IMR-90 (cell line): ENCODE results near the gene SNRNP200. TPM values are rescaled to one million over a fixed set of nuclear protein-coding genes. Genes with fewer than 3 reads are reported as not detected.

ENCODE experiments used
- ATAC-seq: fragments of 200-7000 bp; cut with Tn5 transposase; 2 replicates; pipeline ENCODE4 v1.9.1; 2020; ENCODE audit warnings: low read depth, mild to moderate bottlenecking, moderate library complexity
- BruUV-seq: library from RNA; stranded (reverse); fragments of 400-500 nt; replicated peaks from 2 replicates; lab custom pipeline; 2021; lab: Mats Ljungman, UMichigan
- CTCF ChIA-PET: fragments of 300-600 bp; formaldehyde crosslinking; extraction: SDS; loops from one replicate; lab custom pipeline; 2021; ENCODE audit warnings: antibody characterized with exemption; lab: Yijun Ruan, JAX
- POLR2A ChIA-PET: fragments of 300-600 bp; sonication (Branson Sonifier 250); formaldehyde crosslinking; loops from one replicate; lab custom pipeline; 2022; ENCODE audit warnings: antibody characterized with exemption; ENCODE audit not compliant: unreplicated experiment; lab: Charles Lee
- DNase-seq: peaks from one replicate; pipeline ENCODE4 v3.0.0; 2013
- H2AFZ ChIP-seq: replicated peaks from 2 replicates; pipeline ENCODE3; 2013; ENCODE audit warnings: low read length, mild to moderate bottlenecking; ENCODE audit not compliant: poor library complexity
- H2AK5ac ChIP-seq: 2 replicates; pipeline ENCODE4 v1.6.1; 2013; ENCODE audit warnings: low read depth, low read length, inconsistent platforms
- H2AK9ac ChIP-seq: replicated peaks from 2 replicates; pipeline ENCODE3; 2013; ENCODE audit warnings: mild to moderate bottlenecking, low read depth, low read length, moderate library complexity; ENCODE audit not compliant: poor library complexity
- H2BK120ac ChIP-seq: 2 replicates; pipeline ENCODE4 v1.6.1; 2013; ENCODE audit warnings: low read depth, low read length, inconsistent platforms
- H2BK15ac ChIP-seq: 3 replicates; pipeline ENCODE4 v1.6.1; 2013; ENCODE audit warnings: low read depth, low read length, inconsistent platforms
- H2BK20ac ChIP-seq: 2 replicates; pipeline ENCODE4 v1.6.1; 2013; ENCODE audit warnings: low read depth, mild to moderate bottlenecking, inconsistent platforms, low read length, moderate library complexity
- H2BK5ac ChIP-seq: 2 replicates; pipeline ENCODE4 v1.6.1; 2013; ENCODE audit warnings: mild to moderate bottlenecking, low read depth, low read length, inconsistent platforms; ENCODE audit not compliant: poor library complexity, severe bottlenecking
- H3K14ac ChIP-seq: replicated peaks from 2 replicates; pipeline ENCODE4 v1.6.1; 2013; ENCODE audit warnings: low read depth, low read length, inconsistent platforms
- H3K18ac ChIP-seq: 2 replicates; pipeline ENCODE4 v1.6.1; 2013; ENCODE audit warnings: low read depth, low read length, control low read depth
- H3K23ac ChIP-seq: 2 replicates; pipeline ENCODE4 v1.6.1; 2013; ENCODE audit warnings: low read depth, low read length, inconsistent platforms
- H3K27ac ChIP-seq: 2 replicates; pipeline ENCODE4 v1.5.1; 2013; ENCODE audit warnings: mild to moderate bottlenecking, control low read depth, low read length; ENCODE audit not compliant: insufficient read depth
- H3K27me3 ChIP-seq: 2 replicates; pipeline ENCODE4 v1.6.1; 2013; ENCODE audit warnings: low read length; ENCODE audit not compliant: control insufficient read depth, insufficient read depth
- H3K36me3 ChIP-seq: 2 replicates; pipeline ENCODE4 v1.6.1; 2013; ENCODE audit warnings: low read length, mixed read lengths; ENCODE audit not compliant: control insufficient read depth, insufficient read depth
- H3K4ac ChIP-seq: 2 replicates; pipeline ENCODE4 v1.6.1; 2013; ENCODE audit warnings: low read depth, low read length, inconsistent platforms
- H3K4me1 ChIP-seq: 2 replicates; pipeline ENCODE4 v1.6.1; 2013; ENCODE audit warnings: low read length, mixed read lengths; ENCODE audit not compliant: control insufficient read depth, insufficient read depth
- H3K4me2 ChIP-seq: 2 replicates; pipeline ENCODE4 v1.6.1; 2013; ENCODE audit warnings: low read depth, mild to moderate bottlenecking, control low read depth, low read length, moderate library complexity
- H3K4me3 ChIP-seq: 2 replicates; pipeline ENCODE4 v1.5.1; 2013; ENCODE audit warnings: low read depth, mild to moderate bottlenecking, control low read depth, low read length, moderate library complexity; ENCODE audit not compliant: insufficient read depth
- H3K56ac ChIP-seq: 2 replicates; pipeline ENCODE4 v1.6.1; 2013; ENCODE audit warnings: low read length, inconsistent platforms; ENCODE audit not compliant: insufficient read depth; ENCODE audit errors: extremely low read depth
- H3K79me1 ChIP-seq, 2 experiments: 2 replicates each; pipeline ENCODE4 v1.6.1; 2013; ENCODE audit warnings: low read length in 2 of 2, inconsistent platforms in 1 of 2, low read depth in 1 of 2
- H3K9ac ChIP-seq: 2 replicates; pipeline ENCODE4 v1.6.1; 2013; ENCODE audit warnings: low read depth, low read length, control low read depth
- H3K9me1 ChIP-seq: 2 replicates; pipeline ENCODE4 v1.6.1; 2013; ENCODE audit warnings: low read length, inconsistent platforms; ENCODE audit not compliant: insufficient read depth
- H3K9me3 ChIP-seq: 2 replicates; pipeline ENCODE4 v1.6.1; 2013; ENCODE audit warnings: low read length; ENCODE audit not compliant: control insufficient read depth, insufficient read depth
- H4K20me1 ChIP-seq: 2 replicates; pipeline ENCODE4 v1.6.1; 2013; ENCODE audit warnings: low read length, inconsistent platforms; ENCODE audit not compliant: insufficient read depth
- H4K5ac ChIP-seq: 2 replicates; pipeline ENCODE4 v1.6.1; 2013; ENCODE audit warnings: mild to moderate bottlenecking, low read depth, low read length, control low read depth
- H4K8ac ChIP-seq, 2 experiments: 2 replicates each; pipeline ENCODE4 v1.6.1; 2013; ENCODE audit warnings: low read depth in 2 of 2, low read length in 2 of 2, control low read depth in 1 of 2, inconsistent platforms in 1 of 2
- H4K91ac ChIP-seq: 2 replicates; pipeline ENCODE4 v1.6.1; 2013; ENCODE audit warnings: low read depth, low read length, inconsistent platforms; ENCODE audit not compliant: insufficient read depth
- CHD1 ChIP-seq: IDR thresholded peaks from 2 replicates; pipeline ENCODE4 v1.6.1; 2012; ENCODE audit warnings: low read depth, low read length, improper control_type of control experiment
- MAFK ChIP-seq: IDR thresholded peaks from 2 replicates; pipeline ENCODE4 v1.6.1; 2012; ENCODE audit warnings: low read depth, low read length, improper control_type of control experiment
- MXI1 ChIP-seq: IDR thresholded peaks from 2 replicates; pipeline ENCODE4 v1.6.1; 2012; ENCODE audit warnings: low read depth, mild to moderate bottlenecking, low read length, moderate library complexity, borderline replicate concordance
- POLR2A ChIP-seq: IDR thresholded peaks from 2 replicates; pipeline ENCODE4 v1.6.1; 2012; ENCODE audit warnings: mild to moderate bottlenecking, low read depth, low read length
- RCOR1 ChIP-seq: IDR thresholded peaks from 2 replicates; pipeline ENCODE4 v1.6.1; 2012; ENCODE audit warnings: mild to moderate bottlenecking, low read length, improper control_type of control experiment; ENCODE audit not compliant: insufficient replicate concordance
- WGBS, 2 experiments: methylation state at CpG; one replicate each; pipeline versions ENCODE4 v1.1.5 to v1.1.7; 2013; ENCODE audit warnings: missing lambda C conversion rate in 2 of 2; ENCODE audit not compliant: insufficient read length in 1 of 2; ENCODE audit errors: extremely low coverage in 2 of 2; 5-methylcytosine and 5-hydroxymethylcytosine counted together
- dilution Hi-C: fragments of 300-500 bp; cut with HindIII; formaldehyde crosslinking; loops from one replicate; pipeline ENCODE4 v1.14.3; 2018; ENCODE audit warnings: low sequenced_read_pairs; ENCODE audit not compliant: unreplicated experiment
- in situ Hi-C: fragments of 300-500 bp; cut with MboI; formaldehyde crosslinking; loops from 3 replicates; pipeline ENCODE4 v1.14.3; 2019; ENCODE audit warnings: low sequenced_read_pairs, inconsistent platforms, mixed read lengths
- intact Hi-C: fragments of 100-400 bp; cut with micrococcal nuclease; formaldehyde crosslinking; loops from 2 replicates; pipeline ENCODE4 v1.10.0; 2022
- polyA plus RNA-seq, 3 experiments: library from polyadenylated mRNA; depleted of rRNA; stranded (reverse); fragments of >200 nt; gene quantifications; 2 replicates each; pipeline ENCODE4 v1.2.3, GENCODE V29; 2012; ENCODE audit warnings: low replicate concordance in 1 of 3
- total RNA-seq: library from RNA; depleted of rRNA; stranded (reverse); fragments of >200 nt; gene quantifications from 2 replicates; pipeline ENCODE4 v1.2.3, GENCODE V29; 2012
- TF ChIP-seq, protein P1 (sequence below): conservative IDR thresholded peaks from 2 replicates; pipeline ENCODE4 v1.5.1; 2012; ENCODE audit warnings: mild to moderate bottlenecking, low read depth, low read length, improper control_type of control experiment
- TF ChIP-seq, protein P2 (sequence below): fragments of 150-350 bp; IDR thresholded peaks from 2 replicates; pipeline ENCODE4 v1.6.1; 2016; ENCODE audit warnings: low read depth, mild to moderate bottlenecking, low read length, moderate library complexity, borderline replicate concordance

SNRNP200 gene
- total and polyA plus RNA-seq, 2 of the 4 experiments (the other 2 are of a cell fraction) = 44.1 to 108 TPM

DNA sequence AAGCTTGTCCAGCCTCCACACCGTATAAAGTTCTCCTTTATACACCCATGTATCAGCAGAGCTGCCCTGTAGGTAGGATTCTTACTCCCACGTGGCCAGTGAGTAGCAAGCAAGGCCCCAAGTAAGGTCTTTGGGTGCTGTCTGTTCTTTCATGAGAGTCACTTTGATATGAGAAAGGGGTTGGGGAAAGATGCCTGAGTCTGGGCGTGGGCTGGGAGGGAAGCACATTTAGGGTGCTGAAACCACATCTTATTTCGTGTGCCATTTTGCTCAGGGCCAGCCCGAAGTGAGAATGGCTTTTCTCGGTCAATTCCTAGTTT is 19.3 kb upstream of the SNRNP200 start:
- dilution Hi-C loops (no loop called here), intact Hi-C loops (no loop called here), in situ Hi-C loops (no loop called here)
- no peak overlapping the region for H3K18ac ChIP-seq
- H3K36me3 ChIP-seq = no peaks in the 10 kb centered on the region; the same call in 1 of the 2 replicates
- H2BK120ac ChIP-seq = no peak overlapping the region
- H3K4me1 ChIP-seq = peaks cover 1% of the 10 kb centered on the region; the same call in 1 of the 2 replicates
- no peak for TF ChIP-seq RCOR1
- TF ChIP-seq, protein P1, sequence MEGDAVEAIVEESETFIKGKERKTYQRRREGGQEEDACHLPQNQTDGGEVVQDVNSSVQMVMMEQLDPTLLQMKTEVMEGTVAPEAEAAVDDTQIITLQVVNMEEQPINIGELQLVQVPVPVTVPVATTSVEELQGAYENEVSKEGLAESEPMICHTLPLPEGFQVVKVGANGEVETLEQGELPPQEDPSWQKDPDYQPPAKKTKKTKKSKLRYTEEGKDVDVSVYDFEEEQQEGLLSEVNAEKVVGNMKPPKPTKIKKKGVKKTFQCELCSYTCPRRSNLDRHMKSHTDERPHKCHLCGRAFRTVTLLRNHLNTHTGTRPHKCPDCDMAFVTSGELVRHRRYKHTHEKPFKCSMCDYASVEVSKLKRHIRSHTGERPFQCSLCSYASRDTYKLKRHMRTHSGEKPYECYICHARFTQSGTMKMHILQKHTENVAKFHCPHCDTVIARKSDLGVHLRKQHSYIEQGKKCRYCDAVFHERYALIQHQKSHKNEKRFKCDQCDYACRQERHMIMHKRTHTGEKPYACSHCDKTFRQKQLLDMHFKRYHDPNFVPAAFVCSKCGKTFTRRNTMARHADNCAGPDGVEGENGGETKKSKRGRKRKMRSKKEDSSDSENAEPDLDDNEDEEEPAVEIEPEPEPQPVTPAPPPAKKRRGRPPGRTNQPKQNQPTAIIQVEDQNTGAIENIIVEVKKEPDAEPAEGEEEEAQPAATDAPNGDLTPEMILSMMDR = no peak
- TF ChIP-seq MAFK = no peak
- TF ChIP-seq, protein P2, sequence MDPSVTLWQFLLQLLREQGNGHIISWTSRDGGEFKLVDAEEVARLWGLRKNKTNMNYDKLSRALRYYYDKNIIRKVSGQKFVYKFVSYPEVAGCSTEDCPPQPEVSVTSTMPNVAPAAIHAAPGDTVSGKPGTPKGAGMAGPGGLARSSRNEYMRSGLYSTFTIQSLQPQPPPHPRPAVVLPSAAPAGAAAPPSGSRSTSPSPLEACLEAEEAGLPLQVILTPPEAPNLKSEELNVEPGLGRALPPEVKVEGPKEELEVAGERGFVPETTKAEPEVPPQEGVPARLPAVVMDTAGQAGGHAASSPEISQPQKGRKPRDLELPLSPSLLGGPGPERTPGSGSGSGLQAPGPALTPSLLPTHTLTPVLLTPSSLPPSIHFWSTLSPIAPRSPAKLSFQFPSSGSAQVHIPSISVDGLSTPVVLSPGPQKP = no peak
- no peak for TF ChIP-seq MXI1
- no peak for TF ChIP-seq POLR2A
- no peak for TF ChIP-seq CHD1
- no peak overlapping the region for H2AK5ac ChIP-seq
- CTCF ChIA-PET = no interaction called here
- no peak overlapping the region for H2BK5ac ChIP-seq
- no TSS peak for BruUV-seq
- H3K56ac ChIP-seq = no peak overlapping the region
- 20% methylated on average over 2 of the region's 6 CpGs; no CpG with 5 or more reads in 1 of the 2 experiments for WGBS, 2 experiments
- no peak for DNase-seq
- H3K4me3 ChIP-seq = peak overlapping the region; percentile 42; the same call in 1 of the 2 replicates
- no peaks in the 10 kb centered on the region for H4K20me1 ChIP-seq
- no peak overlapping the region for H3K27ac ChIP-seq
- no peak for ATAC-seq
- H2AK9ac ChIP-seq = no peak overlapping the region
- POLR2A ChIA-PET = no interaction called here
- peak overlapping the region; percentile 48; the same call in 1 of the 2 replicates for H3K23ac ChIP-seq
- H2BK20ac ChIP-seq = no peak overlapping the region
- no peak overlapping the region for H3K4ac ChIP-seq
- H3K9me3 ChIP-seq = no peaks in the 10 kb centered on the region
- 0 out of 2 replicates have a peak overlapping the region, but pooled peaks have one; percentile 36 for H3K9ac ChIP-seq
- H2AFZ ChIP-seq = peak overlapping the region; percentile 76
- peak overlapping the region; percentile 87; the same call in 1 of the 2 replicates for H3K4me2 ChIP-seq
- no peak overlapping the region for H2BK15ac ChIP-seq
- H3K9me1 ChIP-seq = peaks cover 4% of the 10 kb centered on the region; the same call in 1 of the 2 replicates
- H3K79me1 ChIP-seq = no peaks in the 10 kb centered on the region
- H3K27me3 ChIP-seq = peaks cover 23% of the 10 kb centered on the region
- H4K8ac ChIP-seq = peak overlapping the region; percentile 6 to 77; a peak in 2 of 4 replicates
- no peak overlapping the region for H4K91ac ChIP-seq
- H4K5ac ChIP-seq = no peak overlapping the region; the same call in 1 of the 2 replicates
- H3K14ac ChIP-seq = no peak overlapping the region
